Peyer's patch (tissue), 4 donors: ENCODE results near the gene SLC25A45.

Source experiments
- CTCF ChIP-seq, 6 experiments: fragments of 450-650 bp in 4 of 6; fragments of 200-600 bp in 2 of 6; sonication (generic) in 1 of 6; IDR thresholded peaks; one replicate each; pipeline ENCODE4 v1.5.1; 2017 to 2019; ENCODE audit warnings: antibody characterized with exemption in 6 of 6, mild to moderate bottlenecking in 3 of 6, moderate library complexity in 1 of 6
- POLR2A ChIP-seq, 2 donors: fragments of 450-650 bp; IDR thresholded peaks; one replicate each; pipeline ENCODE4 v1.5.1; 2017; ENCODE audit warnings: antibody characterized with exemption in 2 of 2, mild to moderate bottlenecking in 2 of 2, moderate library complexity in 2 of 2

DNA sequence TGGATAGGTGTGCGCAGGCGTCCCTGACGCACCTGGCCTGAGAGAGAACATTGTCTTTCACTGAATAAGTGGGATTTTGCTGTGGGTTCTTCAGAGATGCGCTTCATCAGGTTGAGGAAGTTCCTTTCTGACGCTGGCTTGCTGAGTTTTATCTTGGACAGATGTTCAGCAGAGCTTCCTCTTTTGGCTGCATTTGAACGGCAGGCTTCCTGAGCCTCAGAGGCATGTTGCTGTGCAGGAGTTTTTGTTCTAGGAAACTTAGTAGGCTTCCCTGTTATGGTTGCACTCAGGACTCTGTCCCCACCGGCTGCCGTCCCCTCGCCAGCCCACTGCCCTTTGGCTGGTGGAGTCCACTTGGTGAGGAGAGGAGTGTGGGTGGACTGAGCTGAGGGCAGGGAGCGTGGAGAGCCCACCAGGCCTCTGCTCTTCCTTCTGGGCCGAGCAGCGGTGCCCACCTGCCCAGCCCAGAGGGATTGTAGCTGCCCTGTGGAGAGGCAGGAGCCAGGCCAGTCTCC lies 21.2 kb upstream of the SLC25A45 start:
- TF ChIP-seq CTCF (IDR thresholded peaks at IDR 0.05): no peak
- TF ChIP-seq POLR2A (IDR thresholded peaks at IDR 0.05): no peak
